ENCODE results near the gene ADARB2. TPM values are rescaled to one million over a fixed set of nuclear protein-coding genes. Genes with fewer than 3 reads are reported as not detected.

ADARB2 gene
- total RNA-seq, 1 donor from 2014 or later = 0.11 TPM

GRCh38 chr10:1499359-1499957 lies 237.9 kb downstream of the ADARB2 start:
- Histone ChIP-seq H3K36me3 (no peaks in the 10 kb centered on the region), H3K27me3 (ENCODE audit: low read depth) (peaks cover 2% of the 10 kb centered on the region), H3K9me3 (replicated peaks) (peaks cover 10% of the 10 kb centered on the region), H3K4me1 (no peaks in the 10 kb centered on the region), H3K4me3 (no peak overlapping the region), H3K27ac (replicated peaks) (no peak overlapping the region)
- TF ChIP-seq CTCF (IDR thresholded peaks at IDR 0.05; ENCODE audit: borderline replicate concordance) = no peak
- DNase-seq = no peak
- intact Hi-C loops (cut with micrococcal nuclease) = no loop called here

GRCh38 chr10:1498746-1499358 lies 238.5 kb downstream of the ADARB2 start:
- Histone ChIP-seq H3K9me3 (replicated peaks) (peaks cover 10% of the 10 kb centered on the region), H3K36me3 (no peaks in the 10 kb centered on the region), H3K4me3 (no peak overlapping the region), H3K27me3 (ENCODE audit: low read depth) (peaks cover 8% of the 10 kb centered on the region), H3K27ac (replicated peaks) (no peak overlapping the region), H3K4me1 (no peaks in the 10 kb centered on the region)
- TF ChIP-seq CTCF (IDR thresholded peaks at IDR 0.05; ENCODE audit: borderline replicate concordance) = no peak
- intact Hi-C loops (cut with micrococcal nuclease) = no loop called here
- DNase-seq = no peak

GRCh38 chr10:1495915-1496517 lies 241.3 kb downstream of the ADARB2 start:
- peaks cover 16% of the 10 kb centered on the region for H3K27me3 ChIP-seq (ENCODE audit: low read depth)
- no peak overlapping the region for H3K4me3 ChIP-seq
- no peaks in the 10 kb centered on the region for H3K4me1 ChIP-seq
- intact Hi-C loops (cut with micrococcal nuclease) = no loop called here
- H3K9me3 ChIP-seq (replicated peaks) = peaks cover 9% of the 10 kb centered on the region
- no peak for TF ChIP-seq CTCF (IDR thresholded peaks at IDR 0.05; ENCODE audit: borderline replicate concordance)
- DNase-seq = no peak
- no peaks in the 10 kb centered on the region for H3K36me3 ChIP-seq
- H3K27ac ChIP-seq (replicated peaks) = no peak overlapping the region

GRCh38 chr10:1492641-1493040 lies 244.7 kb downstream of the ADARB2 start:
- Histone ChIP-seq H3K27me3 (ENCODE audit: low read depth) (peaks cover 22% of the 10 kb centered on the region), H3K4me1 (no peaks in the 10 kb centered on the region), H3K27ac (replicated peaks) (no peak overlapping the region), H3K4me3 (no peak overlapping the region), H3K9me3 (replicated peaks) (no peaks in the 10 kb centered on the region), H3K36me3 (no peaks in the 10 kb centered on the region)
- intact Hi-C loops (cut with micrococcal nuclease) = no loop called here
- no peak for TF ChIP-seq CTCF (IDR thresholded peaks at IDR 0.05; ENCODE audit: borderline replicate concordance)
- DNase-seq = no peak

- no peak for DNase-seq
- Histone ChIP-seq H3K36me3 (no peaks in the 10 kb centered on the region), H3K27ac (replicated peaks) (no peak overlapping the region), H3K4me3 (no peak overlapping the region), H3K27me3 (ENCODE audit: low read depth) (peaks cover 22% of the 10 kb centered on the region), H3K9me3 (replicated peaks) (no peaks in the 10 kb centered on the region), H3K4me1 (no peaks in the 10 kb centered on the region)
- no peak for TF ChIP-seq CTCF (IDR thresholded peaks at IDR 0.05; ENCODE audit: borderline replicate concordance)
- intact Hi-C loops (cut with micrococcal nuclease) = no loop called here
These were observed 245.4 kb downstream of the ADARB2 start for GRCh38 chr10:1491901-1492300.

All from left ventricle myocardium inferior (tissue), 1 donor.